ENCODE data around the gene GCM1.

The GCM1 gene

DNA sequence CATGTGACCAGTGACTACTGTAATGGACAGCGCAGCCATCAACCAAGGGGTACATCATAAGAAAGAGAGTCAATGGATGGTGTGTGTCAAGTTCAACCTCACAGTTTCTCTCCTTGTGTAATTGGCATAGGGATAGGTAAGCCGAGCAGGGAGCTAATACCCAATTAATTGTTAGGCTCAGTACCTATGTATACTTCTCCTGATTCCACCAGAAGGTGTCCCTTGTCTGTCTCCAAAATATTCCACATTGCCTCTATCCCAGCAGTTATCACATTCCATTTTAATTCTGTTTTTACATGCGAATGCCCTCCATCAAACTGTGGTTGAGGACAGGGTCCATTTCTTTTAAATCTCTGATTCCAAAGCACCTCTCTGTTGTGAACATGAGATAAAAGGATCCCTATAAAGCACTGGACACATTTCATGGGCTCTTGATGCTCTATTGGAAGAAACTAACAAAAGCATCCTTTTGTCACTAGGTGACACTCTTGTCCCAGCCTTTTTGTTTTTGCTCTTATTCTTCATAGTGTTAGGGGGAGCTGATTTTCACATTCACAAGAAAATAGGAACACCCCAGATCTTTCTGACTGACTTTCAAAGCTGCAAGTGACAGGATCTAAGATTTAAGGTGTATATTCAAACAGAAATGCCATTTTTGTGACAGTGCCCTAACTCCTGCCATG lies 44.5 kb downstream of the GCM1 start:
- no peak for DNase-seq

DNA sequence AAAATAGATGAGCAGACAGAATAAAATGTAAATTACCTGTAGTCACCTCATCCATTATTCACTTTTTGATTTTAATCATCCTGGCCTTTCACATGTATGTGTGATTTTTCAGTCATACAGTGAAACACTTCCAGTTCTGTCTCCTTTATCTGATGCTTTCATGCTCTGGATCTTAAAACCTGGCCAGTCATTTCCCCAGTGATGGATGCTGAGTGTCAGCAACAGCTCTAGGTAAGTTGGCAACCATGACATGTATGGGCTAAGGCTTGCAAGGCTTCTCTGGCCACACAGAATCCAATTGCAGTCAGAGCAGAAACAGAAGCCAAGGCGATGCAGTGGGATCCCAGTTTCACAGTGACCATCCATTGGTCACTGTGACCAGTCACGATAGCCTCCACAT lies 47.6 kb downstream of the GCM1 start:
- no peak for DNase-seq

GRCh38 chr6:53100561-53100960 lies 48.1 kb downstream of the GCM1 start:
- no peak for DNase-seq

- DNase-seq = no peak
Observed at GRCh38 chr6:53095716-53096115, 52.9 kb downstream of the GCM1 start.

DNA sequence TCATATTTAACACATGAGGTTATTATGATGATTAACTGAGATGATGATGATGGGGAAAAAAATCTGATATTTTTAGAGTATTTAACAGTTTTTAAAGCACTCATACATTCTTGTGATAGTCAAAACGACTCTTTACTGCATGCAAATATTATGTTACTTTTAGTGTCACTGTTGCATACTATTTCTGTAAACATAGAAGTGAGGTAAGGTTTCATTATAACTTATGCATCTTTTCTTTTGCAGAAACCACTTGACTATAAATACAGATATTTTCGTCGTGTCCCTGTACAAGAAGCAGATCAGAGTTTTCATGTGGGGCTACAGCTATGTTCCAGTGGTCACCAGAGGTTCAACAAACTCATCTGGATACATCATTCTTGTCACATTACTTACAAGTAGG lies 53.4 kb downstream of the GCM1 start:
- no peak for DNase-seq

- DNase-seq = no peak
Observed at GRCh38 chr6:53090576-53090975, 58.1 kb downstream of the GCM1 start.

DNA sequence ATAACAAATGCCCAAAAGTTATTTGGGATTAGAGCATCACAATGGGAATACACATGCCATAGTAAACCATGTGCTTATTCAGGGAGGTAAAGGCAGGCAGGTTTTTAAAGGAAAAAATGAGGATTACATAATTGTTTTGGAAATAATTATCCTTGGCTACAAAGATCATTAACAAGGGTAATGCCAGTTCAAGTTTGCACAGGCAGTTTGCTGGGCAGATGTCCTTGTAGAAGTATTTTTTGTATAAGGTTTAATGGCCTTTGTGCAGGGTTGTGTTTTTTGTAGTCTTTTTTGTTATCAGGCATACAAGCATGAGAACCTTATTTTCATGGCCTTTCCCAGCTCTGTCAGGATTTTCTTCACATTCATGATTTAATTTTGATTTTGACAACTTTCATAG lies 58.7 kb downstream of the GCM1 start:
- no peak for DNase-seq

DNA sequence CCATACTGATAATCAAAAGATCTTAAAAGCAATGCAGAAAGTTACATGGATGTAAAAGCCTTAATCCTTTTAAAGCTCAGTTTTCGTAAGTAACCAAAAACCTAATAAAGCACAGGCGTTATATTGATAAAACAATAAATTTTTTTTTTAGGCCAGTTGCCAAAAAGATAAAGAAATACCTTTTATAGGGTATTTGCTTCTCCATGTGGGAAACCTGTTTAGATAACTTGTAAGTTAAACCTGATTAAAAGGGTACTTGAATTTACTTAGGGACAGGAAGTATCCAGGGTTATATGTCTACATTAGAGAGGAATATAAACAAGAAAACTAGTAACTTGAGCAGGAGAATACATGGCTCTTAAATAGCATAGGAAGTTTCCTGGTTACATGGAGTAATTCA lies 62.3 kb downstream of the GCM1 start:
- DNase-seq = no peak

DNA sequence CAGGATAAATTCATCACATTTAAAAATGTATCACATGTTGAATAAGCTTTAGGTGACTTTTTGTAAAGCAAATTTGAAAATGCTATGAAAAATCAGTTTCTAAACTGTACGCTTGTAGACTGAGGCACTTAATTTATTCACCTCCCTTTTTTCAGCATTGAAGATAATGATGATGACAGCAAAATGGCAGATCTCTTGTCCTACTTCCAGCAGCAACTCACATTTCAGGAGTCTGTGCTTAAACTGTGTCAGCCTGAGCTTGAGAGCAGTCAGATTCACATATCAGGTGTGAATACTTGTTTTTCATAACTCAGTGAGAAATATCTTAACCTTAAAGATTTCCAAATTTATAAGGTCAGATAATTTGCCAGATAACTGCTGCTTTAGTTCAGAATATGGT lies 67.8 kb downstream of the GCM1 start:
- no peak for DNase-seq
